Retinal pigment epithelial cell (primary cell): ENCODE data around the gene CD36.

Experiments
- DNase-seq: peaks from one replicate; pipeline ENCODE4 v3.0.0-alpha.2; 2010; ENCODE audit warnings: low read depth
- H3K4me3 ChIP-seq: 2 replicates; pipeline ENCODE4 v1.5.1; 2011; ENCODE audit warnings: mild to moderate bottlenecking, low read length, control low read depth, moderate library complexity
- CTCF ChIP-seq: conservative IDR thresholded peaks from 2 replicates; pipeline ENCODE4 v1.5.1; 2011; ENCODE audit warnings: low read depth, low read length, control low read depth, inconsistent platforms

Gene CD36

GRCh38 chr7:80637911-80638765, at the start of gene CD36:
Gene CD36 (plus strand): TSS chr7:80638642. CDS start chr7:80646741, 8,099 bp downstream.
- H3K4me3 ChIP-seq: no peak within 1 kb of the TSS
- DNase-seq: no peak
- TF ChIP-seq CTCF: no peak

GRCh38 chr7:80589631-80590030, 48.8 kb upstream of the CD36 start:
- no peak for TF ChIP-seq CTCF
- no peak for DNase-seq
- H3K4me3 ChIP-seq: no peak overlapping the region

GRCh38 chr7:80591654-80592053, 46.8 kb upstream of the CD36 start:
- H3K4me3 ChIP-seq: no peak overlapping the region
- TF ChIP-seq CTCF: no peak
- DNase-seq: no peak

- H3K4me3 ChIP-seq: no peak overlapping the region
- TF ChIP-seq CTCF: no peak
- no peak for DNase-seq
Observed at GRCh38 chr7:80593869-80594586, 44.4 kb upstream of the CD36 start.

GRCh38 chr7:80596933-80597517, 41.4 kb upstream of the CD36 start:
- H3K4me3 ChIP-seq: no peak overlapping the region
- TF ChIP-seq CTCF: no peak
- DNase-seq: no peak

GRCh38 chr7:80597875-80598274, 40.6 kb upstream of the CD36 start:
- TF ChIP-seq CTCF: no peak
- DNase-seq: no peak
- no peak overlapping the region for H3K4me3 ChIP-seq
